Vagina (tissue), 2 donors: ENCODE measurements around the gene PTGIS.

Experiments
- POLR2A ChIP-seq, 2 donors: fragments of 450-650 bp; IDR thresholded peaks; one replicate each; pipeline ENCODE4 v1.6.1; 2017; ENCODE audit warnings: antibody characterized with exemption in 2 of 2, mild to moderate bottlenecking in 2 of 2, moderate library complexity in 2 of 2
- POLR2AphosphoS5 ChIP-seq, 2 donors: sonication (generic); formaldehyde crosslinking; IDR thresholded peaks; one replicate each; pipeline ENCODE4 v1.9.0; 2017; ENCODE audit warnings: antibody characterized with exemption in 2 of 2, mild to moderate bottlenecking in 2 of 2, low read depth in 1 of 2; ENCODE audit not compliant: insufficient read depth in 1 of 2
- TF ChIP-seq, protein P1 (sequence below), 3 experiments: fragments of 450-650 bp in 2 of 3; fragments of 200-600 bp in 1 of 3; sonication (generic) in 1 of 3; IDR thresholded peaks; one replicate each; pipeline ENCODE4 v1.5.1; 2017 to 2019; ENCODE audit warnings: antibody characterized with exemption in 3 of 3, mild to moderate bottlenecking in 2 of 3, moderate library complexity in 2 of 3

- TF ChIP-seq POLR2A (IDR thresholded peaks at IDR 0.05): no peak
- TF ChIP-seq POLR2AphosphoS5 (IDR thresholded peaks at IDR 0.05; ENCODE audit: insufficient read depth in 1 of 2, low read depth in 1 of 2): no peak
- TF ChIP-seq, protein P1, sequence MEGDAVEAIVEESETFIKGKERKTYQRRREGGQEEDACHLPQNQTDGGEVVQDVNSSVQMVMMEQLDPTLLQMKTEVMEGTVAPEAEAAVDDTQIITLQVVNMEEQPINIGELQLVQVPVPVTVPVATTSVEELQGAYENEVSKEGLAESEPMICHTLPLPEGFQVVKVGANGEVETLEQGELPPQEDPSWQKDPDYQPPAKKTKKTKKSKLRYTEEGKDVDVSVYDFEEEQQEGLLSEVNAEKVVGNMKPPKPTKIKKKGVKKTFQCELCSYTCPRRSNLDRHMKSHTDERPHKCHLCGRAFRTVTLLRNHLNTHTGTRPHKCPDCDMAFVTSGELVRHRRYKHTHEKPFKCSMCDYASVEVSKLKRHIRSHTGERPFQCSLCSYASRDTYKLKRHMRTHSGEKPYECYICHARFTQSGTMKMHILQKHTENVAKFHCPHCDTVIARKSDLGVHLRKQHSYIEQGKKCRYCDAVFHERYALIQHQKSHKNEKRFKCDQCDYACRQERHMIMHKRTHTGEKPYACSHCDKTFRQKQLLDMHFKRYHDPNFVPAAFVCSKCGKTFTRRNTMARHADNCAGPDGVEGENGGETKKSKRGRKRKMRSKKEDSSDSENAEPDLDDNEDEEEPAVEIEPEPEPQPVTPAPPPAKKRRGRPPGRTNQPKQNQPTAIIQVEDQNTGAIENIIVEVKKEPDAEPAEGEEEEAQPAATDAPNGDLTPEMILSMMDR (IDR thresholded peaks at IDR 0.05): no peak
Observed at GRCh38 chr20:49543071-49543857, 24.7 kb downstream of the PTGIS start.
